Right cardiac atrium (tissue), 5 donors: ENCODE data around the gene SH3GLB2. TPM values are rescaled to one million over a fixed set of nuclear protein-coding genes. Genes with fewer than 3 reads are reported as not detected.
A peak's percentile ranks its signal among the peaks of the same experiment; 100 is the strongest.
"Not testable (repeated sequence)": the region's sequence is repeated elsewhere in the genome, so short reads cannot be mapped to it uniquely, and the experiment has no call there.

Source experiments
- ATAC-seq, 2 donors: fragments of 200-7000 bp; cut with Tn5 transposase; one replicate each; pipeline versions ENCODE4 v1.8.0 to v1.9.1; 2020; ENCODE audit warnings: moderate library complexity in 2 of 2, mild to moderate bottlenecking in 1 of 2
- DNase-seq, 3 donors: peaks; one replicate each; pipeline ENCODE4 v3.0.0-alpha.2; 2020
- H3K27ac ChIP-seq: one replicate; pipeline ENCODE4 v1.5.1; 2013; ENCODE audit warnings: mild to moderate bottlenecking, low read length, control low read depth, moderate library complexity
- H3K27me3 ChIP-seq: one replicate; pipeline ENCODE4 v1.6.1; 2013; ENCODE audit not compliant: control insufficient read depth, insufficient read depth
- H3K4me1 ChIP-seq: one replicate; pipeline ENCODE4 v1.6.1; 2013; ENCODE audit warnings: low read length; ENCODE audit not compliant: control insufficient read depth, insufficient read depth
- H3K4me3 ChIP-seq: one replicate; pipeline ENCODE4 v1.5.1; 2013; ENCODE audit warnings: low read length, control low read depth
- H3K9me3 ChIP-seq: one replicate; pipeline ENCODE4 v1.6.1; 2013; ENCODE audit warnings: low read length; ENCODE audit not compliant: control insufficient read depth
- WGBS: extraction: QIAGEN DNeasy Blood & Tissue Kit; methylation state at CpG from one replicate; pipeline ENCODE4 v1.1.7; 2013; 5-methylcytosine and 5-hydroxymethylcytosine counted together
- intact Hi-C, 4 donors: fragments of 100-400 bp; cut with DNase I; formaldehyde crosslinking; loops; one replicate each; pipeline versions ENCODE4 v1.11.0 to v1.14.0; 2022 to 2023
- polyA plus RNA-seq: library from polyadenylated mRNA; stranded (reverse); fragments of 200-250 nt; gene quantifications from one replicate; pipeline ENCODE4 v1.2.3, GENCODE V29; 2013
- total RNA-seq, 4 donors: library from RNA; stranded (reverse); fragmentation: NEBNext Ultra II Directional; extraction: Animal tissue kit (Norgen Biotek cat#: 25700); gene quantifications; one replicate each; pipeline ENCODE4 v1.2.1, GENCODE V29; 2021
- donor health status: healthy with polysubstance abuse.
- donor health status: DM: no; HTN: yes; CAD: no.
- donor health status: DM: no; HTN: no; CAD: no.
- donor health status: DM: no; HTN: yes; CAD: no; lungs with severe emphysema.
- donor health status: DM: yes; HTN: yes; CAD: no.

The SH3GLB2 gene
- total and polyA plus RNA-seq, 5 donors = 36.1 to 47.4 (median 42.6) TPM

GRCh38 chr9:129053020-129053419 is 24.9 kb upstream of the SH3GLB2 start:
- DNase-seq = no peak
- H3K4me1 ChIP-seq = no peaks in the 10 kb centered on the region
- H3K4me3 ChIP-seq = no peak overlapping the region
- H3K27me3 ChIP-seq = no peaks in the 10 kb centered on the region
- no peak for ATAC-seq
- 93% methylated on average over 6 of the region's 6 CpGs for WGBS
- no peaks in the 10 kb centered on the region for H3K9me3 ChIP-seq
- intact Hi-C loops = no loop called here
- H3K27ac ChIP-seq = no peak overlapping the region

GRCh38 chr9:129052592-129052991 is 24.5 kb upstream of the SH3GLB2 start:
- Histone ChIP-seq H3K27ac (no peak overlapping the region), H3K4me3 (no peak overlapping the region), H3K4me1 (no peaks in the 10 kb centered on the region), H3K27me3 (no peaks in the 10 kb centered on the region), H3K9me3 (no peaks in the 10 kb centered on the region)
- ATAC-seq = peak; percentile 53 to 73
- intact Hi-C loops = no loop called here
- 77% methylated on average over 8 of the region's 8 CpGs for WGBS
- DNase-seq = peak; percentile 61 to 85 (median 83)

- Histone ChIP-seq H3K9me3 (no peaks in the 10 kb centered on the region), H3K27me3 (no peaks in the 10 kb centered on the region), H3K4me3 (no peak overlapping the region), H3K27ac (no peak overlapping the region), H3K4me1 (peaks cover 11% of the 10 kb centered on the region)
- 87% methylated on average over 16 of the region's 16 CpGs for WGBS
- no peak for DNase-seq
- ATAC-seq = no peak
- intact Hi-C loops = no loop called here
These were observed 13.9 kb upstream of the SH3GLB2 start for GRCh38 chr9:129042016-129042415.

- intact Hi-C loops = no loop called here
- Histone ChIP-seq H3K9me3 (no peaks in the 10 kb centered on the region), H3K4me1 (peaks cover 11% of the 10 kb centered on the region), H3K27me3 (no peaks in the 10 kb centered on the region), H3K4me3 (no peak overlapping the region), H3K27ac (no peak overlapping the region)
- 87% methylated on average over 12 of the region's 12 CpGs for WGBS
- DNase-seq = peak in 1 of 3 donors; percentile 15
- ATAC-seq = no peak
These were observed 12.0 kb upstream of the SH3GLB2 start for GRCh38 chr9:129040113-129040643.

GRCh38 chr9:129038109-129038852 is 10.2 kb upstream of the SH3GLB2 start:
- Histone ChIP-seq H3K4me3 (no peak overlapping the region), H3K9me3 (no peaks in the 10 kb centered on the region), H3K27me3 (no peaks in the 10 kb centered on the region), H3K4me1 (peaks cover 11% of the 10 kb centered on the region), H3K27ac (peak overlapping the region; percentile 43)
- whole genome bisulfite sequencing = 38% methylated on average over 8 of the region's 8 CpGs
- ATAC-seq = no peak
- peak; percentile 51 to 81 (median 78) for DNase-seq
- intact Hi-C loops = no loop called here

- H3K27ac ChIP-seq = peak overlapping the region; percentile 43
- no peaks in the 10 kb centered on the region for H3K9me3 ChIP-seq
- WGBS = 24% methylated on average over 6 of the region's 6 CpGs
- ATAC-seq (peak in 1 of 2 donors; percentile 3), DNase-seq (peak in 1 of 3 donors; percentile 50)
- peaks cover 11% of the 10 kb centered on the region for H3K4me1 ChIP-seq
- peak overlapping the region; percentile 77 for H3K4me3 ChIP-seq
- H3K27me3 ChIP-seq = no peaks in the 10 kb centered on the region
- intact Hi-C loops = no loop called here
These were observed 9.6 kb upstream of the SH3GLB2 start for GRCh38 chr9:129037767-129038098.

- H3K27ac ChIP-seq = peak overlapping the region; percentile 82
- H3K4me1 ChIP-seq = peaks cover 11% of the 10 kb centered on the region
- intact Hi-C loops = no loop called here
- H3K4me3 ChIP-seq = peak overlapping the region; percentile 77
- no peaks in the 10 kb centered on the region for H3K9me3 ChIP-seq
- 8% methylated on average over 32 of the region's 32 CpGs for WGBS
- no peaks in the 10 kb centered on the region for H3K27me3 ChIP-seq
- peak; percentile 1 to 10 for ATAC-seq
- DNase-seq = no peak
These were observed 9.0 kb upstream of the SH3GLB2 start for GRCh38 chr9:129036923-129037766.

- intact Hi-C loops = no loop called here
- peak within 1 kb of the TSS; percentile 77 for H3K4me3 ChIP-seq
- H3K27me3 ChIP-seq = no peaks in the 10 kb centered on the region
- DNase-seq (peak; percentile 98 to 99 (median 98)), ATAC-seq (peak; percentile 97 to 98)
- no peaks in the 10 kb centered on the region for H3K9me3 ChIP-seq
- H3K27ac ChIP-seq = peak within 1 kb of the TSS; percentile 82
- WGBS = under 1% methylated on average over 49 of the region's 49 CpGs
- peaks cover 11% of the 10 kb centered on the region for H3K4me1 ChIP-seq
These were observed 8.3 kb upstream of the SH3GLB2 start, which contains the start of gene MIGA2 for GRCh38 chr9:129036241-129036922. Gene MIGA2, plus strand, starts transcription at chr9:129036626. Its CDS starts 3,969 bp downstream, at chr9:129040595.

- ATAC-seq = peak; percentile 5 to 22
- H3K27me3 ChIP-seq, DNase-seq, intact Hi-C loops, H3K9me3 ChIP-seq: not testable (repeated sequence)
- WGBS = 47% methylated on average over 13 of the region's 13 CpGs
- Histone ChIP-seq H3K4me1 (peaks cover 11% of the 10 kb centered on the region), H3K27ac (peak overlapping the region; percentile 82), H3K4me3 (peak overlapping the region; percentile 55)
These were observed 7.7 kb upstream of the SH3GLB2 start for GRCh38 chr9:129035838-129036237.

GRCh38 chr9:129033216-129033615 is 5.1 kb upstream of the SH3GLB2 start:
- ATAC-seq (no peak), DNase-seq (no peak)
- Histone ChIP-seq H3K4me1 (peaks cover 9% of the 10 kb centered on the region), H3K9me3 (no peaks in the 10 kb centered on the region), H3K27me3 (no peaks in the 10 kb centered on the region), H3K27ac (no peak overlapping the region), H3K4me3 (no peak overlapping the region)
- 89% methylated on average over 8 of the region's 8 CpGs for WGBS
- intact Hi-C loops = no loop called here
